AG20443 (cell line): Measurements from ENCODE around the gene SYT1.

Experiments
- DNase-seq: peaks from one replicate; pipeline ENCODE4 v3.0.0; 2012; ENCODE audit warnings: low spot score, mixed read lengths

SYT1 gene

GRCh38 chr12:78891646-78892353, 27.2 kb downstream of the SYT1 start:
- DNase-seq: no peak

- no peak for DNase-seq
Measured at GRCh38 chr12:78898416-78898815, 33.8 kb downstream of the SYT1 start.

GRCh38 chr12:78914859-78915331, 50.3 kb downstream of the SYT1 start:
- DNase-seq: no peak

- DNase-seq: no peak
Measured at GRCh38 chr12:78916845-78917480, 52.4 kb downstream of the SYT1 start.

GRCh38 chr12:78917513-78917912, 52.9 kb downstream of the SYT1 start:
- DNase-seq: no peak

GRCh38 chr12:78918268-78918667, 53.7 kb downstream of the SYT1 start:
- DNase-seq: no peak

GRCh38 chr12:78928200-78929074, 63.9 kb downstream of the SYT1 start:
- no peak for DNase-seq

- DNase-seq: no peak
Measured at GRCh38 chr12:78929075-78929418, 64.5 kb downstream of the SYT1 start.

- DNase-seq: no peak
Measured at GRCh38 chr12:78931466-78931990, 67.0 kb downstream of the SYT1 start.

GRCh38 chr12:78933014-78933413, 68.4 kb downstream of the SYT1 start:
- no peak for DNase-seq

- no peak for DNase-seq
Measured at GRCh38 chr12:78938341-78939084, 73.9 kb downstream of the SYT1 start.

GRCh38 chr12:78949532-78949931, 85.0 kb downstream of the SYT1 start:
- no peak for DNase-seq

- DNase-seq: no peak
Measured at GRCh38 chr12:78951803-78952551, 87.4 kb downstream of the SYT1 start.

- DNase-seq: no peak
Measured at GRCh38 chr12:78952552-78952929, 88.0 kb downstream of the SYT1 start.

- no peak for DNase-seq
Measured at GRCh38 chr12:78958941-78959340, 94.4 kb downstream of the SYT1 start.

- DNase-seq: peak; percentile 7
Measured at GRCh38 chr12:78959556-78959955, 95.0 kb downstream of the SYT1 start.

GRCh38 chr12:78961171-78961570, 96.6 kb downstream of the SYT1 start:
- no peak for DNase-seq

- peak; percentile 23 for DNase-seq
Measured at GRCh38 chr12:78963439-78964227, 99.1 kb downstream of the SYT1 start.

- no peak for DNase-seq
Measured at GRCh38 chr12:78964521-78964920, 99.9 kb downstream of the SYT1 start.

GRCh38 chr12:78966062-78966461, 101.5 kb downstream of the SYT1 start:
- no peak for DNase-seq
